Limb (tissue), 2 donors: ENCODE measurements around the gene RAB38.

Source experiments
- DNase-seq, 2 donors: peaks; one replicate each; pipeline ENCODE4 v3.0.0-alpha.2; 2016; ENCODE audit errors: extremely low spot score in 2 of 2

Gene RAB38

DNA sequence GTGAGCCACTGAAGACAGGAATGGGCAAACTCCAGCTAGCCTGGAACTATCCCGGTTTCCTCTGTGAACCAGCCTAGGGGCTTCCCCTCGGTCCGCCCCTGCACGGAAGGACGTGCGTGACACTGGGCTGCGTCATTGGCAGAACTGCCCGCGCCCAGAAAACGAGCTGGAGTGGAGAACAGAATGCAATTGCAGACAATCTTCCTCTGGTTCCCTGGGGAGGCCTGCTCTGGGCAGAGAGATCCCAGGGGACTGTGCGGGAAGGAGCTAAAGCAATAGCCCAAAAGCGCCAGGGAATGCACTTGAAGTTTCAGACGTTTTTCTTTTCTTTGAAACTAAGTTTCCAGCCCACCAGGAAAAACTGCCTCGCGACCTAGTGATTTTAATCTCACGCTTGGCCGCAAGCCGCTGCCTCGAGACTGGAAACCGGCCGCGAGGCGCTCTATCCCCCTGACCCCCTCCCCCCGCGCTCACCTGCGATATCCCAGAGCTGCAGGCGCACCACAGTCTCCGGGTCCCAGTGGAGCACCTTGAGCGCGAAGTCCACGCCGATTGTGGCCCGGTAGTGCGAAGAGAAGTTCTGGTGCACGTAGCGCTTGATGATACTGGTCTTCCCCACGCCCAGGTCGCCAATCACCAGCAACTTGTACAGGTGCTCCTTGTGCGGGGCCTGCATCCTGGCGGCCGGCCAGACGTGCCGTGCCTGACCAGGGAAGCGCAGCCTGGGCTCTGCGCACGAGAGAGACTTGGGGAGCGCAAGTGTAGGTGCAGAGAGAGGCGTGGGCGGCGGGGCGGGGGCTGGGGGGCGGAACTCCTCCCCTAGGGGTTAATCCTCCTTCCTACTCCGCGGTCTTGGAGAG is at the start of gene RAB38:
Gene RAB38 (minus strand): TSS at position 735 of the 860 bp plus-strand sequence. CDS start 59 bp downstream, at position 676.
- DNase-seq: peak in 1 of 2 donors; percentile 71

DNA sequence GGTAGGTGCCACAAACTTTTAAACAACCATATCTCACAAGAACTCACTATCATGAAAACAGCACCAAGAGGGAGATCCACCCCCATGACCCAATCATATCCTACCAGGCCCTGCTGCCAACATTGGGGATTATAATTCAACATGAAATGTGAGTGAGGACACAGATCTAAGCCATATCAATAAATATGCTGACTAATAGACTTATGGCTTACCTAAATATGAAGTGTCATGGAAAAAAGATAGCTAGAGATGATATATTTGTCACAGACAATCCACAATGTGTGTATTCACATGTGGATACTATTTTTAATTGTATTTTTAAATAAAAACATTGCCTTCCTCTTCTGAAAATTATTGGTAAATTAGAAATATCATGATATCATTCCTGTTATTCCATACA is 38.2 kb upstream of the RAB38 start:
- DNase-seq: no peak

DNA sequence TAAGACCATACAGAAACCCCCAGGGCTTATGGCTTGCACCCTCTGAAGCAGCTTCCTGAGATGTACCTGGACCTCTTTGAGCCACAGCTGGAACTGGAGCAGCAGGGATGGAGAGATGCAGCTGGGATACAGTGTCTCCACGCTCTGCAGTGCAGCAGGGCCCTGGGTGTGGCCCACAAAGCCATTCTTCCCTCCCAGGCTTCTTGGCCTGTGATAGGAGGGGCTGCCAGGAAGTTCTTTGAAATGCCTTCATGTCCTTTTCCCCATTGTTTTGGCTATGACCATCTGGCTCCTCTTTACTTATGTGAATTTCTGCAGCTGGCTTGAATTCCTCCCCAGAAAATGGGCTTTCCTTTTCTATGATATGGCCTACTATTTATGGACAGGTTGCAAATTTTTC is 37.1 kb upstream of the RAB38 start:
- no peak for DNase-seq

DNA sequence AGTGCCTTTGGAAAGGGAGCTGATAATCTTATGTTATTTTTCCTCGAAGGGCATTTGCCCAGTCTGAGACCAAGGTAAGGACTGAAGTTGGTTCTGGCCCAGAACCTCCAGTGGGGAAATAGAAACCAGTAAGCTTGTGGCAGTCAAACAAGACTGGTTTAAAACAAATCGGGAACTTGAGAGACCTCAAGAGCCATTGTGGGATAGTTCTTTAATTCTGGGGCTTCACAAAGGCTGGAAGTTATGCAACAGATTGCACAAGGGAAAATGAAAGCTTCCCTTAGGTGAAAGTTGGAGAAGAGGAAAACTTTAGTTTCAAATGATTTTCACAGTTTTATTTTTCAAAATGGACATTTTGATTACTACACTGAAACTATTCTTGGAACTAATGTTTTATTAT is 33.5 kb upstream of the RAB38 start:
- no peak for DNase-seq

DNA sequence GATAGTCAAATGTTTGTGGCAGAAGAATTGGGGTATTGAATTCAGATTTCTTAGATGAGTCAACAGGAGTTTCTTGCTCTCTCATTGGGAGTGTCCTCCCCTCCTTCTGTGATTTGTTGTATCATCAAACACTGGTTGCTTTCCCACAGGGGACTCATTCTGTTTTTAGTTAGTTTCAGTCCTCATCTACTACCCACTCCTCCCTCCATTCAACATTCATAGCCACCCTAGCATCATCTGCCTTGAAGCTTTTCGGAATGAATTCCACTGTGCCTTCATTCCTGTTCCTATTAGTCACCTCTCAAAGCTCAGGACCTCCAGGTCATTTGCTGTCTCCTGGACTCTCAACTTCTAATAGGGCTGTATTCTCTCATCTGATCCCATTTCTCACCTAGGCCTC is 31.5 kb upstream of the RAB38 start:
- no peak for DNase-seq

DNA sequence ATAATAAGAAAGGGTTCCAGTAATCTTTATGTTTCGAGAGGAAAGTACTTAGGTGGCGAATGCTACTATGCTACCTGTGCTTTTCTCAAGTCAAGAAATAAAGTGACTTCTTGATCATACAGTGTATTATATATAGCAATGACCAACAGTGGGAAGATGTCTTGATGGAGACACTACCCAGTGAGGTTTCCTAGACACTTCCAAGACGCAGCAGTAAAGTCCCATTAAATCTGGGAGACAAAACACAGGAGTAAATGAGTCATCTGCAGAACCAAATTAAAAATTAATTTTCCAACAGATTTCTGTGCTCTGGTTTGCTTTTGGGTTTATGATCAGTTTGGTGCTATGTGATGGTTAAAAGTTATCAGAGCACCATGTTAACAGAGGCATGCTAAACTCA is 29.1 kb upstream of the RAB38 start:
- DNase-seq: no peak

DNA sequence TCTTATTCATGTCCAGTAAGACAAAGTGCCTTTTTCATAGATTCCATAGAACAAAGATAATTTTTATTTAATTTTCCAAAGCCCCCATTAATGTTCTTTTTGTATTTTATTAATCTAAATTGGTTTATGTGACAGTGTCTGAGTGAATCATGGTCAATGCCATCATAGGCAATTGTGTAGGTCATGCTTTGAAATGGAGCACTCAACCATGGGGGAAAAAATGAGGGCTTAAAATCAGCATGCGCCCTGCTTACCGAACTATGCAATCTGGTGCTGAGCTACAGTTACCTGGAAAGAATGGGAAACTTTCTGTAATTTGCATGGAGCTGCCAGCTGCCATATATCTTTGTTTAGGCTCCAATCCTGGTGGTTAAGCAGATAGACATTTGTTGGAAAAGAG is 28.4 kb upstream of the RAB38 start:
- no peak for DNase-seq

DNA sequence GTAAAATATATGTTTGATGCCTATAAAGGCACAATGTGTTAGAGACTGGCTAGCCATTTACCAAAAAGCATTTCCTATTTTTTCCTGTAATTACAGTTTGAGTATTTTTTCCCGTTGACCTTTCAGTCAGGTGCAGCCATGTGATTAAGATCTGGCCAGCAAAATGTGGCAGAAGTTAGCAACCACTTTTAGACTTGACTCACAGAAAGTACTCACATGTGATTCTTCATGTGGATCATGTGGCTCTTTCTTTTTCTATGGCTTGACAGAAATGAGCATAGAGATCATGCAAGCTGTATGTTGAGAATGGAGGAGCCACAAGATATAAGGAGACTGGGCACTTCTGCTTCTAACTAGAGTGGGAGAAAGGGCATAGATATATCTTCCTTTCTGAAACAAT is 27.3 kb upstream of the RAB38 start:
- DNase-seq: no peak

DNA sequence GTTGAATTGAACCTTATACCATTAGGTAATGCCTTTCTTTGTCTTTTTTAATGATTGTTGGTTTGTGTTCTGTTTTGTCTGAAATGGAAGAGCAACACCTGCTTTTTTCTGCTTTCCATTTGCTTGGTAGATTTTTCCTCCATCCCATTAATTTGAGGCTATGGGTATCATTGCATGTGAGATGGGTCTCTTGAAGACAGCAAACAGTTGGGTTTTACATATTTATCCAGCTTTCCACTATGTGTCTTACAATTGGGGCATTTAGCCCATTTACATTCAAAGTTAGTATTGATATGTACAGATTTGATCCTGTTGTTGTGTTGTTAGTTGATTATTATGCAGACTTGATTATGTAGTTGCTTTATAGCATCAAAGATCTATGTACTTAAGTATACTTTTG is 21.1 kb upstream of the RAB38 start:
- no peak for DNase-seq

DNA sequence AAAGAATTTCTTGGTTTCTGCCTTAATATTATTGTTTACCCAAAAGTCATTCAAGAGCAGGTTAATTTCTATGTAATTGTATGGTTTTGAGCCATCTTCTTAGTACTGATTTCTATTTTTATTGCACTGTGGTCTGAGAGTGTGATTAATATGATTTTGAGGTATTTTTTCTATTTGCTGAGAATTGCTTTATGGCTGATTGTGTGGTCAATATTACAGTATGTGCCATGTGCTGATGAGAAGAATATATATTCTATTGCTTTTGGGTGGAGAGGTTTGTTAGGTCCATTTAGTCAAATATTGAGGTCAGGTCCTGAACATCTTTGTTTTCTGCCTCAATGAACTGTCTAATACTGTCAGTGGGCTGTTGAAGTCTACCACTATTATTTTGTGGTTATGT is 20.7 kb upstream of the RAB38 start:
- DNase-seq: no peak

DNA sequence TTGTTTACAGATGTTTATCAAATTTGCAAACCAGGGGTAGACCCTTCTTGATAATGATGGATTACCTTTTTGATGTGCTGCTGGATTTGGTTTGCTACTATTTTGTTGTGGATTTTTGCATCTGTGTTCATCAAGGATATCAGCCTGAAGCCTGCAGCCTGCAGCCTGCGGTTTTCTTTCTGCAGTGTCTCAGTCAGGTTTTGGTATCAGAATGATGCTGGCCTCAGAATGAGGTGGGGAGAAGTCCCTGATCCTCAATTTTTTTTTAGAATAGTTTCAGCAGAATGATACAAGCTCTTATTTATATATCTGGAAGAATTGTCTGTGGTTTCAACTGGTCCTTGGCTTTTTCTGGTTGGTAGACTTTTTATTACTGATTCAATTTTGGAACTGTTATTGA is 19.7 kb upstream of the RAB38 start:
- no peak for DNase-seq

DNA sequence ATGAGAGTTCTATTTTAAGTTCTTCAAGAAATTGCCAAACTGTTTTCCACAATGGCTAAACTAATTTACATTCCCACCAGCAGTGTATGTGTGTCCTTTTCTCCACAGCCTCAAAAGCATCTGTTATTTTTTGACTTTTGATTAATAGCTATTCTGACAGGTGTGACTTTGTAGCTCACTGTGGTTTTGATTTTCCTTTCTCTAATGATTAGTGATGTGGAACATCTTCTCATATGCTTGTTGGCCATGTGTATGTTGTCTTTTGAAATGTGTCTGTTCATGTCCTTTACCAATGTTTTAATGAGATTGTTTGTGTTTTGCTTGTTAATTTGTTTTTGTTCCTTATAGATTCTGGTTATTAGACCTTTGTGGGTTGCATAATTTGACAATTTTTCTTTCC is 18.0 kb upstream of the RAB38 start:
- DNase-seq: no peak

DNA sequence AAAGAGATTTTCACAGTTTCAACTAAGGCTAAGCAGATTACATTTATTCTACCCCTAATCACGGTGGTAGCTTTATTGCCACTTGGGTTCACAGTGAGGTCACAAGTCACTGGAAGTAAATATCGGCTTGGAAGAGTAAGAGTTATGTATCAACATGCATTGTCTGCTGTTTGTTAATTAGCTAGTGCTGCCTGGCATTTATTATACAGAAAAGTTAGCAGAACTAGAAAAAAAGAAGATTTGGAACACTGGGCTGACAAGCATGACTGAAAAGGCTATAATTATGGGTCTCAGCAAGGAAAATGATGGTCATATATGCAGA is 13.7 kb upstream of the RAB38 start:
- DNase-seq: no peak

DNA sequence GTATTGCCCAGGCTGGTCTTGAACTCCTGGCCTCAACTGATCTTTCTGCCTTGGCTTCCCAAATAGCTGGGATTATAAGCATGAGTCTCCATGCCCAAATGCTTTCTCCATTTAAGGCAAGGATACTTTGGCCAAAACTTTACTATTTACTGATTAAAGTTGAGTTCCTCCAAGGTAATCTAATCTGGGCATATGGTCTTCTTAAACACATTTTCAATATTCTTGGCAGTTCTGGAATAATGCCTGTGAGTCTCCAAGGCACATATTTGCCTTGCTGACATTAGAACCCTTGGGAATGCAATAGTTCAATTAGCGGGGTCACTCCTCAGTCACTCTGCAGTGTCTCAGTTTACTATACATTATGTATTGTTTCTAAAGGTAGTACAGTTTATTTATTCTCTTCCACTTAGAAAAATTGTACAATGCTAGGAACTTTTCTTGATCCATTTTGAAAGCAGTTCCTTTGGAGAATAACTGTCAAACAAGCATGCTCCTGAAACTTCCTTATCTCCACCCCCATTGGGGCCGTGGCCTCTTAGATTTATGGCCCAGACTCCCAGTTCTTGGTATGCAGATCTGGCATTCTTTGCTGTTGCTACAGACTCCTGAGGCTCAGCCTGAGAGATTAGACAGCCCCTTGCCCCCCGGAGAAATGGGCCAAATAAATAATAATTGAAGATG is 13.1 kb upstream of the RAB38 start:
- DNase-seq: no peak

DNA sequence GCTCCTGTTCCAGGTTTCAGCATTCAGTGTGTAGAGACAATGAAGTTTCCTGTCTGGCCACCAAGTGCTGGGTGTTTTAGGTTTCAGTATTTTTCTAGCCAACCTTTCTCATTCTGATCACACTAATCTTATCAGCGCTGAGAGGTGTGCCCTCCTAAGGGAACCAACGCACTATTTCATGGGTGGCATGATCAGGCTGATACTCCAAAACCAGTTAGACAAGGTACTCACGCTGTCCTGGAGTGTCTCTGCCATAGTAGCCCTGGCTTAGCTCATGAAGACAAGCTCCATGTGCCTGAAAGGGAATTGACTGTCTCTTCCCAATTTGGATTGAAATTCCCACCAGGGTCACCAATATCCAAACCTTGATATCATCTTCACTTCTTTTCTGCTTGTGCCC is 8.0 kb upstream of the RAB38 start:
- no peak for DNase-seq

DNA sequence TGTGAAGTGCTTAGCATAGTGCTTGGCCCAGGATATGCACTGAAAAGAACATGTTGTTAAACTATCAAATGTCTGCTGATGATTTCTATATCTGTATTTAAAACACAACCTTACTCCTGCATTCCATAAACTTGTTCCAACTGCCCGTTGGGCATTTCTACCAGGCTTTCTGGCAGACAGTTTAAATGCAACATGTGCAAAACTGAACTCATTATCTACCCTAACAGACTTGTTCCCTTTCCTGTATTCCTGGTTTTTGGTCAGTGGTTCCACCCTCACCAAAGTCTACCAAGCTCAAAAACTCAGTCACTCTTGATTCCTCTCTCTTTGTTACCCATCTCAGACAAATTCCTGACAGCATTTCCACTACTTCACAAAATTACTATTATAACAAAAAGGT is 6.5 kb upstream of the RAB38 start:
- no peak for DNase-seq

DNA sequence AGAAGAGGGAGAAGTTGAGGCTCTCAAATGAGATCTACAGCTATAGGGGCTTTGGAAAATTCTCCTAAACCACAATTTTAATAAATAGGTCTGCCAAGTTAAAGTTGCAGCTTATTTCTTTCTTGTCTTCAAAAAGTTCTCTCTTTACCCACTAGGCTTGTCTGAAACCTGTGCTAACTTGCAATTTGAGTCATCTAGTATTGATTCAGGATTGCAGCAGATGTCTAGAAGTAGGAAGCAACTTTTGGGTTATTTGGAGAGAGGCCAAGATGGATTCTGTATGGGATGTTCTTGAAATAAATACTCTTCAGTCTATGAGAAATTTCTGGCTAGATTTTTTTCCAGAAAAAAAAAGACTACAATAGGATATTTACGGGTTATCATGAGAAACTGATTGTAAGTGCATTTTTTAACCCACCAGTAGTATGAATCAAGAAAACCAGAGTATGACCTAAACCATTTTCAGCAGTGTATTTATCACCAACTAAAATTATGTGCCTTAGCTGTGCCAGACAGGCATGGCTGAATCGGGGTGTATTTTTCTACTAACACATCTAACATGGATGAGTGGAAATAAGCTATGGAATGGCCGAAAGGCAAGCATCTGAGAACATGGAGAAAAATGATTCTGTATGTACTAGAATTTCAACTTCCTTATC is 4.9 kb upstream of the RAB38 start:
- no peak for DNase-seq

DNA sequence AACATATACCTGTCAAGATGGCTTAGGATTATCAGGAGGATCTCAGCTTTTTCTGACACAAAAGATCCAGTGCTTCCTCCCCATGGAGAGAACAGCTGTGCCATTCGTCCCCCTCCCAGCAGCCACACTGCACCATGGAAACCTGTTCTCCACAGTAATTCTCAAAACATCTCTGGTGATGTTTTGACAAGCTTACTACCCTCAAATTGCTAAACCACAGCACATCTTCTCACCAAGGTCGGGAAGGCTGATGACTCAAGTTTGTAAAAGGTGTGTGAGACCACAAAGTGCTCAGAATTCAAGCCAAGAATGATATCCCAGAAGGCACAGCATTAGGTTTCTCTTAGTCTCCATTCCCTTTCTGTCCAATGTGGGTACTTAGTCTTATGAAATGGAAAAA is 3.9 kb upstream of the RAB38 start:
- DNase-seq: no peak

DNA sequence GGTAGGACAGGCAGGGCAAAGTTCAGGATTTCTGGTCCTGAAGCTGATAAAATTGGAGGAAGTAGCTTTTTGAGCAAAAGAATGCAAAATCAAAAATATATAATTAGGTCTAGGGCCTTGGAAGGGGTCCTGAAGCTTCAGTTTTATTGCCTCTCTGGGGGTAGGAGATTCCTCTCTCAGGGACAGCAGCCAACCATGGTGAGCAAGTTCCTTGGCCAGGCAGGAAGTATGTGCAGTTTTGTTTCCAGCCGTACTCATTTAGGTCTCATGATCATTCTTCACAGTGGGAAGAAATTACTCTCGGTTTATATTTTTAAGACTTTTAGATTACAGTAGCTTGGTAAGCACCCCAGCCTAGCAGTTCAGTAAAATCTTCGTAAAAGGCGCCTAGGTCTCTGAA is 2.9 kb upstream of the RAB38 start:
- DNase-seq: no peak

DNA sequence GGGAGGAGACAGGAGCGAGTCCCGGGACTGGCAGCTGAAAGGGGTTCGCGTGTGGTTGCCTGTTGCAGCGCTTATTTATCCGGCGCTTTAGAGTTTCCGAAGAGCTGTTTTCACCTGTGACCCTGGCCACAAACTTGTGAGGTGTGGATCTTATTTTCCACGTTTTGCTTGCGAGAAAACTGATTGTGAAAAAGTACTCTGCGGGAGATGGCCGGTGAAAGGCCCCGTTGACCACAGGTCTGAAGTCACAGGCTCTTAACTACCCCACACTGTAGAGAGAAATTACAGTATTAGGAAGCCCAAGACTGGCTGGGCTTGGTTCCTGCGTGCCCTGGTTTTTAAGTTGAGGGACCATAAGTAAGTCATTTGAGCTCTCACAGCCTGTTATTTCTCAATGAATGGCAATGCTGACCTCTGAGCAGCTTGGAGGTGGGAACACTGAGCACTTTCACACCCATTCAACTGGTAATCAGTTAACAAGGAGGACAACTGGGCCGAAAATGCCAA is 379 bp upstream of the RAB38 start:
- DNase-seq: no peak

DNA sequence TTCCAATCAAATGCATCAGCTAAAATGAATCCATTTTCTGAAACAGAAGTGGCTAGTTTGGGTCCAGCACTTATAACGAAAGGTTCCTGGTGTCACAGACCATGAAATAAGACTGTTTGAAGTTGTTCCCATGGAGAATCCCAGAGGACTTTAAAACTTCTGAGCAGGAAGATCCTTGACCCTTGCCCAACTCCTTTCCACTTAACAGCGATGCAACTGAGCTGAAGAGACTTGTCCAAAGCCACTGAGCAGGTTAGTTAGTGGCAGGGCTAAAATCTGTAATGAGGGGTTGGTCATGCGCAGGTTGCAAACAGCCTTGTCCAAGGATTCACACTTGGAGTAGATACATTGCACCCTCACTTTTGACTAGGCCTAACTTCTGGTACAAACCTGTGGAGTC is 1.3 kb downstream of the RAB38 start:
- no peak for DNase-seq

DNA sequence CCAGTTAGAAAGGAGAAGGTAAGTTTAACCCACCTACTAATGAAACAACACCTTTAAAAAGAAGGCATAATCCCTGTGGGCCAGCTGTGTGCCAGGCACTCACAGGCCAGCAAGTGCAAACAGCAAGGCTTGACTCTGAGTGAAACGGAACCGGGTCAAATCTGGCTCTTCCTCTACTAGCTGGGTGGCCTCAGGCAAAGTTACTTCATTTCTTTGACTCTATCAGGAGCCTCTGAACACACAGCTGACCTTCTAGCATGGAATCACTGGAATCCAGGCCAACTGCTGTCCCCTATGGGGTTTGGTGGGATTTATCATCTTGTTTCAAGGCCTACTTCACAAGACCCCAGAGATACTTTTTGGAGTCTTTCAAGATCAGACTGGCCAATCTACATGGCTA is 3.3 kb downstream of the RAB38 start:
- DNase-seq: no peak

DNA sequence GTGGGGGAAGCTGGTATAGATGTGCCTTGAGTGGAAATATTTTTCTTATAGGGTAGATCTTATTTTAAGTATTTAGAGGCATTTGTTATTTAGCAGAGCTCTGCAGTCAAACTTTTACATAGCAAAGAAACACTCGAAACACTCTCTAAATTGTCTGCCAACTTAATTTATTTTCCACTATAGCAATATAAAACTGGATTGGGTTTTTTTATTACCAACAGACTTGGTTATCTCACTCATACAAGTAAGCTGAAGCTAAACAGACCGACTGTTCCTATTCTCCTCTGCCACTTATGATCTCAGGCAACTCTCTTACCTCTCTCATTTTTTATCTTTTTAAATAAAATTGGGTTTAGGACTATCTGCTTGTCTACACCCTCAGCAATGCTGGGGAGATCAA is 4.6 kb downstream of the RAB38 start:
- no peak for DNase-seq
